Measurements from ENCODE around the gene AR.

DNA sequence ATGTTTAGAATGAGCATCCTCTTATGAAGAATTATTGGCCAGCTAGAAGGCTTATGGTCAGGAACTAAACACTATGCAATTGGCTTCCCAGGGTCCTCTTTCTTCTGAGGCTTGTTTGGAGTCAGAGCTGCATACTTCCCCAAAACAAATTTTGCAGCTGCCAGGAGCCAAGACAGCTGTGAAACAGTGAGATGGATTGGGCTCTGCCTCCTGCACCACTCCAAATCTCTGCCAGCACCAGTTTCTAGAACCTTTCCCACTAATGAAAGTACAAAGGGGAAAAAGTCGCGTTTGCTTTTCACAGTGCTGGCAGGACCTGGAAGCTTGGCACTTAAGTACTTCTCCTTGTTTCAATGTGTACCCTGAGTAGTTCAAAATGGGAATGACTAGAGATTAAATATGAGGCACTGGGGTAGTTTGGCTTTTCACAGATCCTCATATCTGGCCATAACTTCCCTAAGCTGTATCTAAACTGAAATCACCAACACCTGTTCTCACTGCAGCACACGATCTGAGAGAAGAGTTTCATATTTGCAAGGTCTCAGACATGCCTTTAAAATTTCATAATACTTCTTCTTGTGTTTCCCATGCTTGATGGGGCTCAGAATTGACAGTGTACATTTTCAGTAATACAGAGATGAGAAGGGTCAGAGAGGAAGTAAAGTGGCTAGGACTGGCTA is 20.7 kb upstream of the AR start:
- TF ChIP-seq, protein P1, sequence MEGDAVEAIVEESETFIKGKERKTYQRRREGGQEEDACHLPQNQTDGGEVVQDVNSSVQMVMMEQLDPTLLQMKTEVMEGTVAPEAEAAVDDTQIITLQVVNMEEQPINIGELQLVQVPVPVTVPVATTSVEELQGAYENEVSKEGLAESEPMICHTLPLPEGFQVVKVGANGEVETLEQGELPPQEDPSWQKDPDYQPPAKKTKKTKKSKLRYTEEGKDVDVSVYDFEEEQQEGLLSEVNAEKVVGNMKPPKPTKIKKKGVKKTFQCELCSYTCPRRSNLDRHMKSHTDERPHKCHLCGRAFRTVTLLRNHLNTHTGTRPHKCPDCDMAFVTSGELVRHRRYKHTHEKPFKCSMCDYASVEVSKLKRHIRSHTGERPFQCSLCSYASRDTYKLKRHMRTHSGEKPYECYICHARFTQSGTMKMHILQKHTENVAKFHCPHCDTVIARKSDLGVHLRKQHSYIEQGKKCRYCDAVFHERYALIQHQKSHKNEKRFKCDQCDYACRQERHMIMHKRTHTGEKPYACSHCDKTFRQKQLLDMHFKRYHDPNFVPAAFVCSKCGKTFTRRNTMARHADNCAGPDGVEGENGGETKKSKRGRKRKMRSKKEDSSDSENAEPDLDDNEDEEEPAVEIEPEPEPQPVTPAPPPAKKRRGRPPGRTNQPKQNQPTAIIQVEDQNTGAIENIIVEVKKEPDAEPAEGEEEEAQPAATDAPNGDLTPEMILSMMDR (IDR thresholded peaks at IDR 0.05 in 2 of 3, conservative IDR thresholded peaks at IDR 0.05 in 1 of 3; ENCODE audit: control insufficient read depth in 2 of 3, extremely low read depth in 1 of 3, insufficient read depth in 1 of 3, low read depth in 3 of 3, low read length in 3 of 3), result no peak
- no peak for TF ChIP-seq BRCA1 (IDR thresholded peaks at IDR 0.05; ENCODE audit: low read depth, low read length)
- no peak for TF ChIP-seq POLR2A (IDR thresholded peaks at IDR 0.05; ENCODE audit: low read depth, low read length)
- no peak for TF ChIP-seq KAT2A (conservative IDR thresholded peaks at IDR 0.05; ENCODE audit: control insufficient read depth, low read depth, low read length)
- TF ChIP-seq CHD2 (IDR thresholded peaks at IDR 0.05; ENCODE audit: borderline replicate concordance, low read depth, low read length), result no peak
- TF ChIP-seq TAF1 (IDR thresholded peaks at IDR 0.05; ENCODE audit: borderline replicate concordance, low read depth, low read length), result no peak
- TF ChIP-seq RAD21 (IDR thresholded peaks at IDR 0.05; ENCODE audit: insufficient read depth, low read depth, low read length), result no peak
- TF ChIP-seq SMC3 (IDR thresholded peaks at IDR 0.05; ENCODE audit: borderline replicate concordance, low read length), result no peak
- TF ChIP-seq FOXM1 (IDR thresholded peaks at IDR 0.05; ENCODE audit: low read depth, low read length), result no peak
- TF ChIP-seq FOS (IDR thresholded peaks at IDR 0.05; ENCODE audit: borderline replicate concordance, extremely low read depth, insufficient read length), result no peak
- no peak for TF ChIP-seq SMAD5 (IDR thresholded peaks at IDR 0.05; ENCODE audit: low read depth)
- TF ChIP-seq MEF2A (IDR thresholded peaks at IDR 0.05; ENCODE audit: insufficient read depth, low read depth, low read length), result no peak
- TF ChIP-seq SUZ12 (IDR thresholded peaks at IDR 0.05; ENCODE audit: unreplicated experiment), result no peak
- no peak for TF ChIP-seq YY1 (IDR thresholded peaks at IDR 0.05; ENCODE audit: low read depth, low read length)

Data from GM12878 (cell line).